IPS-15b (cell line): ENCODE results near the gene PLA2G6.
"Not testable (repeated sequence)": the region's sequence is repeated elsewhere in the genome, so short reads cannot be mapped to it uniquely, and the experiment has no call there.

ENCODE experiments used
- H3K27me3 ChIP-seq: one replicate; pipeline ENCODE4 v1.6.1; 2013; ENCODE audit warnings: low read length; ENCODE audit not compliant: control insufficient read depth, insufficient read depth
- H3K36me3 ChIP-seq: one replicate; pipeline ENCODE4 v1.6.1; 2013; ENCODE audit warnings: low read length; ENCODE audit not compliant: control insufficient read depth, insufficient read depth
- H3K4me1 ChIP-seq: one replicate; pipeline ENCODE4 v1.6.1; 2013; ENCODE audit warnings: mild to moderate bottlenecking, low read length; ENCODE audit not compliant: control insufficient read depth, insufficient read depth
- H3K4me3 ChIP-seq: one replicate; pipeline ENCODE4 v1.5.1; 2013; ENCODE audit warnings: low read depth, low read length
- H3K9ac ChIP-seq: one replicate; pipeline ENCODE4 v1.6.1; 2013; ENCODE audit warnings: low read depth, mild to moderate bottlenecking, low read length
- H3K9me3 ChIP-seq: one replicate; pipeline ENCODE4 v1.6.1; 2013; ENCODE audit warnings: mild to moderate bottlenecking, low read length; ENCODE audit not compliant: control insufficient read depth, insufficient read depth

Gene PLA2G6

GRCh38 chr22:38170469-38170868, 11.2 kb downstream of the PLA2G6 start:
- Histone ChIP-seq H3K9me3 (no peaks in the 10 kb centered on the region), H3K4me1 (no peaks in the 10 kb centered on the region), H3K27me3 (no peaks in the 10 kb centered on the region), H3K4me3 (no peak overlapping the region), H3K9ac (no peak overlapping the region), H3K36me3 (peaks cover 8% of the 10 kb centered on the region)

DNA sequence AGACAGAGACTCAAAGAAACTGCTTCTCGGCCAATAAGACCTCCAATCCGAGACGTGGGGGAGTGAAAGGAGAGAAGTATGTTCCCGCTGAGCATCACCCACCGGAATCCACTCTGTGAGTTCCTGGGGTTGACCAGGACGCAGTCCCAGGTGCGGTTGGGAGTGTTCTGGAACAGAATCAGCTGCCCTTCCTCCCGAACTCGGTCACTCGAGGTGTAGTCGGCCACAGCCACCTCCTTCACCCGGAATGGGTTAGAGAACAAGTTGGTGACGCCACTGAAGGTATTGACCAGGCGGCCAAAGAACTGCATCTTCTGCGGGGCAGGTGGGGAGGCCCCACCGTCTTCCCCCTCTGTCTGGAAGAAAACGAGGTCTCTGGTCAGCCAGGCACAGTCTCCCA, 12.5 kb downstream of the PLA2G6 start:
- Histone ChIP-seq H3K36me3 (peaks cover 9% of the 10 kb centered on the region), H3K4me3 (no peak overlapping the region), H3K9me3 (no peaks in the 10 kb centered on the region), H3K27me3 (no peaks in the 10 kb centered on the region), H3K9ac (no peak overlapping the region), H3K4me1 (no peaks in the 10 kb centered on the region)

DNA sequence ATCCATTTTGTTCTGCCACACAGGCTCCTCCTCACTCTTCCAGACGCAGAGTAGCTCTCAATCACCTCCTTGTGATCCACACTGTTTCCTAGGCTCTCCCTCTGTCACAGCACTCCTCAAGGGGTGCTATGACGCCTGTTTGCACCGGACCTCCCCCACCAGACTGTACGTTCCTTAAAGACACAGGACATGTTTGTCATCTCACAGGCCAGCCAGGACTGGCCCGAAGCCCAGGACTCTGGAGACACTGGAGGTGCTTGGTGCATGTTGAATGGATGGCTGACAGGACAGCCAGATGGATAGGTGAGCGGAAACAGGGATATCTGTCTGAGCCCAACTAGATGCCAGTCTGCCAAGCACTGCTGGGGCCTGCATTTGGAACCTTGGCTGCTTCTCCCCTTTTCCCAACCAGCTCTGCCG, 13.6 kb downstream of the PLA2G6 start:
- H3K9me3 ChIP-seq: no peaks in the 10 kb centered on the region
- no peak overlapping the region for H3K9ac ChIP-seq
- H3K36me3 ChIP-seq: peaks cover 10% of the 10 kb centered on the region
- no peaks in the 10 kb centered on the region for H3K27me3 ChIP-seq
- H3K4me1 ChIP-seq: no peaks in the 10 kb centered on the region
- H3K4me3 ChIP-seq: no peak overlapping the region

GRCh38 chr22:38165922-38166593, 15.6 kb downstream of the PLA2G6 start:
- H3K27me3 ChIP-seq: no peaks in the 10 kb centered on the region
- H3K4me1 ChIP-seq: no peaks in the 10 kb centered on the region
- H3K9ac ChIP-seq: no peak overlapping the region
- H3K9me3 ChIP-seq: no peaks in the 10 kb centered on the region
- peaks cover 10% of the 10 kb centered on the region for H3K36me3 ChIP-seq
- no peak overlapping the region for H3K4me3 ChIP-seq

DNA sequence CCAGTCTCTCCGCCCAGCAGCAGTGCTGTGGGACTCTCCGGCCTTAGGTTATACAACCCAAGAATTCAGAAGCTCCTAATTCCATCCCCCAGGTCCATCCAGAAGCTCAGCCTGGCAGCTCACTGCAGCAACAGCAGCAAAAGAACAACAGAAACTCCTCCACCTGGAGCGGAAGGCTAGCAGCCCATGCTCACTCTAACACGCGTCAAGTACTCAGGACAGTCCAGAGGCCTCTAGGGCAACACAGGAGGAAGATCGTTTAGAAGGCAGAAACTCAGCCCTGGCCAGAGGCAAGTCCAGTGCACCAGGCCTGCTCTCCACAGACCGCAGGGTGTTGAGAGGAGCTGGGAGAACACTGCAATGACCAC, 17.1 kb downstream of the PLA2G6 start:
- no peaks in the 10 kb centered on the region for H3K9me3 ChIP-seq
- no peak overlapping the region for H3K9ac ChIP-seq
- H3K4me3 ChIP-seq: no peak overlapping the region
- H3K4me1 ChIP-seq: no peaks in the 10 kb centered on the region
- no peaks in the 10 kb centered on the region for H3K27me3 ChIP-seq
- H3K36me3 ChIP-seq: peaks cover 8% of the 10 kb centered on the region

- Histone ChIP-seq H3K9me3 (no peaks in the 10 kb centered on the region), H3K9ac (no peak overlapping the region), H3K36me3 (peaks cover 5% of the 10 kb centered on the region), H3K4me1 (no peaks in the 10 kb centered on the region), H3K4me3 (no peak overlapping the region), H3K27me3 (no peaks in the 10 kb centered on the region)
Observed at GRCh38 chr22:38163844-38164550, 17.6 kb downstream of the PLA2G6 start.

- Histone ChIP-seq H3K27me3 (no peaks in the 10 kb centered on the region), H3K4me3 (no peak overlapping the region), H3K9ac (no peak overlapping the region), H3K4me1 (no peaks in the 10 kb centered on the region), H3K9me3 (no peaks in the 10 kb centered on the region), H3K36me3 (peaks cover 4% of the 10 kb centered on the region)
Observed at GRCh38 chr22:38162881-38163843, 18.5 kb downstream of the PLA2G6 start.

- Histone ChIP-seq H3K9ac (no peak overlapping the region), H3K4me3 (no peak overlapping the region), H3K9me3 (no peaks in the 10 kb centered on the region), H3K4me1 (peaks cover 4% of the 10 kb centered on the region), H3K36me3 (no peaks in the 10 kb centered on the region), H3K27me3 (no peaks in the 10 kb centered on the region)
Observed at GRCh38 chr22:38155703-38156102, 25.9 kb downstream of the PLA2G6 start.

DNA sequence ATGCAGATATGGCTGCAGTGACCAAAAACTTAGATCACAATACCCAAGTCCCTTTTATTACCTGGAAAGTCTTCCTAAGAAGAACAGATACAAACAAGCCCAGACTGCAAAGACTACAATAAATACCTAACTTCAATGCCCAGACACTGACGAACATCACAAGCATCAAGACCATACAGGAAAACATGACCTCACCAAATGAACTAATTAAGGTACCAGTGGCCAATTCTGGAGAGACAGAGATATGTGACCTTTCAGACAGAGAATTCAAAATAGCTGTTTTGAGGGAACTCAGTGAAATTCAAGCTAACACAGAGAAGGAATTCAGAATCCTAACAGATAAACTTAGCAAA, 27.1 kb downstream of the PLA2G6 start:
- H3K4me1 ChIP-seq, H3K4me3 ChIP-seq, H3K9me3 ChIP-seq, H3K36me3 ChIP-seq, H3K9ac ChIP-seq, H3K27me3 ChIP-seq: not testable (repeated sequence)

DNA sequence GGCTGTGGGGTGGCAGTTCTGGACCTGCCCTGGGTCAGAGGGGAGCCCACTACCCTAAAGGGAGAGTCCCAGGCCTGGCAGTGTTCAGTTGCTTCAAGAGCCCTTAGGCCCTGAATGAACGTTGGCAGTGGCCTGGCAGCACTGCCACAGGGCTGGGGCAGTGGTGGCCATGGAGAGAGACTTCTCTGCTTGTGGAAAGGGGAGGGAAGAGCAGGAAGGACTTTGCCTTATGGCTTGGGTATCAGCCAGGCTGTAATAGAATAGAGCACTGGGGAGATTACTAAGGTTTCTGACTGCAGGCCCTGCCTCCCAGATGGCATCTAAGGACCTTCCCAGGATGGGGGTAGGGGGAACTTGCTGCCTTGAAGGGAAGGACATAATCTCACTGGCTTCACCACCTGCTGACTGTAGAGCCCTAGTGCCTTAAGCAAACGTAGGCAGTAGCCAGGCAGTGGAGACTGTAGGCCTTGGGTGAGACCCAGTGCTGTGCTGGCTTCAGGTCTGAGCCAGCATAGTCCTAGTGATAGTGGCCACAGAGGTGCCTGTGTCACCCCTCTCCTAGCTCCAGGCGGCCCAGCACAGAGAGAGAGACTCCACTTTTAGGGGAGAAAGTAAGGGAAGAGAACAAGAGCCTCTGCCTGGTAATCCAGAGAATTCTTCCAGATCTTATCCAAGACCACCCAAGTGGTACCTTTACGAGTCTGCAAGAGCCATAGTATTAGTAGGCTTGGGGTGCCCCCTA, 27.6 kb downstream of the PLA2G6 start:
- Histone ChIP-seq H3K4me3 (no peak overlapping the region), H3K36me3 (no peaks in the 10 kb centered on the region), H3K4me1 (peaks cover 4% of the 10 kb centered on the region), H3K27me3 (no peaks in the 10 kb centered on the region), H3K9me3 (no peaks in the 10 kb centered on the region), H3K9ac (no peak overlapping the region)

GRCh38 chr22:38151126-38151500, 30.5 kb downstream of the PLA2G6 start:
- peaks cover 6% of the 10 kb centered on the region for H3K4me1 ChIP-seq
- no peak overlapping the region for H3K9ac ChIP-seq
- H3K9me3 ChIP-seq: no peaks in the 10 kb centered on the region
- H3K36me3 ChIP-seq: no peaks in the 10 kb centered on the region
- H3K27me3 ChIP-seq: no peaks in the 10 kb centered on the region
- no peak overlapping the region for H3K4me3 ChIP-seq
